Measurements from ENCODE around the gene INPP5K.

DNA sequence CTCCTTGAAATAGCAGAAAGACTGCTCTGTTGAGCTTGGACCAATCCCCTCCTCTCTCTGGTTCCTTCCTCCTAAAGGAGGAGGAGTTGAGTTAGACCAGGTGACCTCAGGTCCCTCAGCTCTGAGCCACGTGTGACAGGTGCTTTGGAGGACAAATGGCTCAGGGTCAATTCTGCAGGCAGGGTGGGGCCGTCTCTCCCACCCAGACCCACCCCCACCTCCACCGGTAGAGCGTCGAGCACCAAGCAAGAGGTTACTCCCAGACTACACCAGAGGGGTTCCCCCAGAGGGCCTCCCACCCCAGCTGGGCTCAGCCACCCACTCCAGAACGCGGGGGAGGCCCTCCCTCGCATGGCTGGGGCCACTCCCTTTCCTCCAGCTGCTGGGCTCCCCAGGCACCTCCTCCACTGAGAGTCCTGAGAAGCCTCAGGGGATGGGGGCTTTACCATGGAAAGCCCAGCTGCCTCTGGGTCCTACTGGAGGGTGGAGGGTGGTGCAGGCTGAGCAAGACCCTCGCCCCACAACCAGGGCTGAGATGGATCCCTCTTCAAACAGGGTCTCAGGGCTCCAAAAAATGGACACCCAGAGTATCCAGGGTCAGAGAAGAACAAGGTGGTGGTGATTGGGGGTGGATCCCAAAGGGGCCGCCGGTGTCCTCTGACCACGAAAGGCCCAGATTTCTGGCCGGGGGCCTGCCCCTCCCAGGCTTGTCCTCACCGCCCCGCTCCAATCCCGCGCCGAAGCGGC, 31.6 kb downstream of the INPP5K start:
- TF ChIP-seq, protein P1, sequence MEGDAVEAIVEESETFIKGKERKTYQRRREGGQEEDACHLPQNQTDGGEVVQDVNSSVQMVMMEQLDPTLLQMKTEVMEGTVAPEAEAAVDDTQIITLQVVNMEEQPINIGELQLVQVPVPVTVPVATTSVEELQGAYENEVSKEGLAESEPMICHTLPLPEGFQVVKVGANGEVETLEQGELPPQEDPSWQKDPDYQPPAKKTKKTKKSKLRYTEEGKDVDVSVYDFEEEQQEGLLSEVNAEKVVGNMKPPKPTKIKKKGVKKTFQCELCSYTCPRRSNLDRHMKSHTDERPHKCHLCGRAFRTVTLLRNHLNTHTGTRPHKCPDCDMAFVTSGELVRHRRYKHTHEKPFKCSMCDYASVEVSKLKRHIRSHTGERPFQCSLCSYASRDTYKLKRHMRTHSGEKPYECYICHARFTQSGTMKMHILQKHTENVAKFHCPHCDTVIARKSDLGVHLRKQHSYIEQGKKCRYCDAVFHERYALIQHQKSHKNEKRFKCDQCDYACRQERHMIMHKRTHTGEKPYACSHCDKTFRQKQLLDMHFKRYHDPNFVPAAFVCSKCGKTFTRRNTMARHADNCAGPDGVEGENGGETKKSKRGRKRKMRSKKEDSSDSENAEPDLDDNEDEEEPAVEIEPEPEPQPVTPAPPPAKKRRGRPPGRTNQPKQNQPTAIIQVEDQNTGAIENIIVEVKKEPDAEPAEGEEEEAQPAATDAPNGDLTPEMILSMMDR (IDR thresholded peaks at IDR 0.05; ENCODE audit: poor library complexity, severe bottlenecking): no peak
- TF ChIP-seq EP300 (conservative IDR thresholded peaks at IDR 0.05; ENCODE audit: poor library complexity, severe bottlenecking): no peak
- no peak for TF ChIP-seq POLR2AphosphoS5 (IDR thresholded peaks at IDR 0.05)

All from neural cell (in vitro differentiated cells).